CD4-positive, alpha-beta memory T cell (primary cell): Measurements from ENCODE around the gene SNRPD3. TPM values are rescaled to one million over a fixed set of nuclear protein-coding genes. Genes with fewer than 3 reads are reported as not detected.

ENCODE experiments used
- polyA plus RNA-seq, 2 donors: library from polyadenylated mRNA; unstranded; fragments of 300-500 nt; fragmentation: Illumina TruSeq; gene quantifications; one replicate each; pipeline ENCODE4 v1.2.3, GENCODE V29; 2021
- total RNA-seq, 2 experiments: library from RNA; stranded (reverse); gene quantifications; one replicate each; pipeline ENCODE4 v1.2.3, GENCODE V29; 2021

The SNRPD3 gene
- total and polyA plus RNA-seq, 4 experiments from 2014 or later: 62.6 to 102 (median 81.3) TPM

Other genes starting within 250 kb of the SNRPD3 start
- 10 to 100 TPM; 34.5 to 35.0 TPM for gene ADORA2A, start 128.4 kb upstream of the SNRPD3 start, total RNA-seq
- 10 to 100 TPM; 66.7 to 74.7 TPM for gene ADORA2A, start 128.4 kb upstream of the SNRPD3 start, polyA plus RNA-seq
- gene UPB1, start 60.7 kb upstream of the SNRPD3 start, total RNA-seq: 1 to 10 TPM; 1.1 to 1.4 TPM
- gene UPB1, start 60.7 kb upstream of the SNRPD3 start, polyA plus RNA-seq: not detected
- 10 to 100 TPM; 65.0 to 65.5 TPM for gene GUCD1, start 861 bp upstream of the SNRPD3 start, total RNA-seq
- gene GUCD1, start 861 bp upstream of the SNRPD3 start, polyA plus RNA-seq: 10 to 100 TPM; 44.2 to 47.3 TPM
- gene LRRC75B, start 37.1 kb downstream of the SNRPD3 start, total RNA-seq: under 1 TPM in 1 of 2 experiments, not detected in 1; 0.19 TPM
- gene LRRC75B, start 37.1 kb downstream of the SNRPD3 start, polyA plus RNA-seq: under 1 TPM in 1 of 2 donors, not detected in 1; 0.40 TPM
- 10 to 100 TPM; 27.1 to 28.3 TPM for gene GGT1, start 47.2 kb downstream of the SNRPD3 start, total RNA-seq
- 10 to 100 TPM; 11.9 to 18.1 TPM for gene GGT1, start 47.2 kb downstream of the SNRPD3 start, polyA plus RNA-seq
- gene PIWIL3, start 218.7 kb downstream of the SNRPD3 start, total RNA-seq: not detected
- not detected for gene PIWIL3, start 218.7 kb downstream of the SNRPD3 start, polyA plus RNA-seq